GM18520 (cell line): ENCODE data around the gene SLC38A2.

ENCODE experiments used
- ATAC-seq: cut with Tn5 transposase; IDR thresholded peaks from one replicate; pipeline ENCODE4 v1.9.1; 2021; ENCODE audit not compliant: unreplicated experiment

The SLC38A2 gene

DNA sequence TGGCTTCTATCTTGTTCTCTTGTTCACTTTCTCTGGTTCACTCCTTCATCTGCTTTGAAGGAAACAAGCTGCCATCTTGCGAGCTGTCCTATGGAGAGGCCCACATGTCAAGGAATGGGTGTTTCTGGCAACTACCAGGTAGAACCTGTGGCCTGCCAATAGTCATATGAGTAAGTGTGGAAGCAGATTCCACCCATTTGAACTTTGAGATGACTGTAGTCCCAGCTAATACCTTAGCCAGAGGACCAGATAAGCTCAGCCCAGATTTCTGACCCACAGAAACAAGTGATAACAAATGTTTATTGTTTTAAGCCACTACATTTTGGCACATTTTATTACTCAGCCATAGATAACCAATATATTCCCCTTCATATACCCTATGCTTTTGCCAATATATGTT is 4.0 kb upstream of the SLC38A2 start:
- no peak for ATAC-seq

- ATAC-seq, result no peak
Observed at GRCh38 chr12:46374711-46375110, 2.1 kb upstream of the SLC38A2 start.

DNA sequence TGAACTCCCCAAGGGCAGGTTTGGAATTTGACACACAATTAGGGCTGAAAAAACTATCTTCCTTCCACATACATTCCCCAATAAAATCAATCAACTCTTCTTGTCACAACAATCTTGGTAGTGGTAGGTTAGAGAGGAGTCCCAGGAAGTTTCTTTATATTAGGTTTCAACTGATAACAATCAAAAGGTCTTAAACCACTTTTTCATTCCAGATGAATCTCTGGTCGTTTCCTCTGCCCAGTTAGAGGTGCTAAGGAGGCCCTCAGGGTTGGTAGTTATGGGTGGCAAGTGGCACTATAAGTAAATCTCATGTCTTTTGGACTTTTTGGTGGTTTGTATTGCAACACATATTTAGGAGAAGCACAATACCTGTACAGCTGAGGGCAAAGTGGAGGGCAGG is 1.7 kb upstream of the SLC38A2 start:
- ATAC-seq, result no peak

DNA sequence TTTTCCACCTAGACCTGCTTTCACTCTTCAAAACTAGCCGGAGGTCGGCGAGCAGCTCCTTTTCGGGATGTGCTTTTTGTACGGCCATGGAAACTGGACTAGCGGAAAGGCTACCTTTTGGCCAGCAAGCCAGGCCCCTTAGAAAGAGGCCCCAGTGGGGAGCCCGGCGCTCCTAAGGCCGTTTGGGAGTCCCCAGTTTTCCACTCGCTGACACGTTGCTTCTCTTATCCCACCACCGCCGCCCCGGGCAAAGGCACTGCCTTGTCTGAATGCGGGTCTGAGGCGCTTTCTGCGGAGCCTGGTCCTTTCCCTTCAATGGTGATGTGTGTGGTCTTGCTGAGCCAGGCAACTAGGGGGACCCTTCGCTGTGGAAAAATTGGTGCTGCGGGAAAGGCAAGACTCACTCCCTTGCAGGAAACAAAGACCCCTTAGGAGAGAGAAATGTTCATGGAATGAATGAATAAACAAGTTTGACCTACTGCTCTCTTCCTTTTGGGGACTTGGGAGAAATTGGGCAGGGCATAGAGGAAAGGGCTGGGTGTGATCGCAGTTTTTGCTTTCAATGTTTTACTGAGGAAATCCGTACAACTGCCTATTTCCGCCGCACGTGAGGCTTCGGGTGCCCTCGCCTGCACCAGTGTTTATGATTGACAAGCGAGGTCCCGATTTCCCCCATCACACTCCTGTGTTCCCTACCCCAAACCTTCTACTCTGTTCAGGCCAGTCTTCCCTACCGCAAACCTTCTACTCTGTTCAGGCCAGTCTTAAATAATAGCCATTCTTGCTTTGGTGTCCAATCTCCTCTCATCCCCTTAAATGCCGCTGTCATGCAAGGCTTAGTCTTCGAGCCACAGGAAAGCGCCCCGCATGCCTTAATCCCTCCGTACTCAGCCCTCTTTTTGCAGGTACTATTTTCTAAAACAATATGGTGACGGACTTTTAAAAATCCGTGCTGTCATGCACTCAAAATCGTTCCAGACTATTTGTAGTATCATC is 1.0 kb upstream of the SLC38A2 start:
- no peak for ATAC-seq

DNA sequence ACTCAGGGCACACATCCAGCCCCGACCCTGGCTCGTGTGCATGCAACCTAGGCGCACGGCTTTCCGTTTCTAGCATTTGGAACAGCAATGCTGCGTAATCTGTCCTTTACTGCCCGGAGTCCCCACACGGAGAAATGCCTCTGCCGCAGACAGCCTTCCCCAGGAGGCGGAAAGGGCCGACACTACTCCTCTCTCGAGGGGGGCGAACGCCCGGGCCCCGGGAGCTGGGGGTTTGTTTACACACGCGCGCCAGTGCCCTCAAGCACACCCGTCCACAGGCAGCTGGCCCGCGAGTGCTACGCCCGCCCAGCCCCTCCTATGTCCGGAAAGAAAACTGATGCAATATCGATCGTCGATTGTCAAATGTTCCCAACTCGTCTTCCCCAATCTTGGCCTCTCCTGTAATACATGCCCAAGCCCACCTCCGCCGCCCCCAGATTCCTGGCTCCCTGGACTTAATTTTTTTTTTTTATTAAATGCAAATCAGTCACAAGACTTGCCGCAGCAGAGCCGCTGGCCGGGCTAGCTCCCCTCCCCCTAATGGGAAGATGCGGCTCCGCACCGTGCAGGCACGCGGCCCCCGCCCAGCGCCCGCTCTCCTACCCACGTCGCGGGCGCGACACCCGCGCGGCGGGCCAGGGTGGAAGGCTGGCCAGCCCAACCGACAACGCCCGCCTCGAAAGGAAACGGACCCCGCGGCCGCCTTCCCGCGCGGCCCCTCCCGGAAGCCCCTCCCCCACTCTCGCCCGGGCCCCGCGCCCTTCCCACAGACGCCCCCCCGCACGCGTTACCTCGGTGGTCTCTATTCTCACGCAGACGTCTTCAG is 642 bp downstream of the SLC38A2 start:
- ATAC-seq, result no peak

DNA sequence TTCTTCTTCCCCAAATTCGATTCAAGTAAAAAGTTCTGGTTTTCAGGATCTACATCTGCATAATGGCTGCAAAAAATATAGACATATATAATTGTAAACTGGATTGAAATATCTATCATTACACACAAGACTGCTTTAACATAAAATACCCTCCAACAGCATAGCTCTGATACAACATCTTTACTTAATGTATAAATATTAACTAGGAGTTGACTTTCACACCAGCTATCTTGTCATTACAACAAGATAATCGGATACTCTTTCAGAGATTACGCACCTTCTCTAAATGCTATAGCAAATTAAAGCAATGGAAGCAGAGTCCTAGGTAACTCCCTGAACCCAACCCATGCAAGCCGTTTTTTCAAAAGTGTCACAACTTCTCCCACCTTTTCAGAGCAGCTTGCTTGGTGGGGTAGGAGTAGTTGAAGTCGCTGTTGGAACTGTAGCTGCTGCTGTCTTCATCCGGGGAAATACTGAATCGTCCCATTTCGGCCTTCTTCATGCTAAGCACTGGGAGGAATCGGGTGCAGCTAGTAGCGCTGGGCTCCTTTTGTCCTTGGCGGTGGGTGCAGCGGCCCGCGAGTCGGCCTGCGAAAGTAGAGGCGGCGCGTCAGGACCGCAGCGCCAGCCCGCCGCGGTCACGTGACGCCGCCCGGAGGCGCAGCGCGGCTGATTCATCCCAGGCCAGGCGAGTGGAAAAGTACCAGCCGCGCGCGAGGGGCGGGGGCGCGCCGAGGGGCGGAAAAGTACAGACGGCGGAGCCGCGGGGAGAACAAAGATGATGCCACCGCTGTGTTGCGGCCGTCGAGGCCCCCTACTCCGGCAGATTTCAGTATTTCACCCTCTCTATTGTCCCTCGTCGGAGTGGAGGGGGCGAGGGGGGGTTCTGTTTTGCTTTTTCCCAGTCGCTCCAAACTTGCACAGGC is 1.5 kb downstream of the SLC38A2 start:
- ATAC-seq, result peak; percentile 39

GRCh38 chr12:46370380-46370734 is 2.2 kb downstream of the SLC38A2 start:
- no peak for ATAC-seq

- ATAC-seq, result no peak
Observed at GRCh38 chr12:46369474-46370379, 2.8 kb downstream of the SLC38A2 start.

DNA sequence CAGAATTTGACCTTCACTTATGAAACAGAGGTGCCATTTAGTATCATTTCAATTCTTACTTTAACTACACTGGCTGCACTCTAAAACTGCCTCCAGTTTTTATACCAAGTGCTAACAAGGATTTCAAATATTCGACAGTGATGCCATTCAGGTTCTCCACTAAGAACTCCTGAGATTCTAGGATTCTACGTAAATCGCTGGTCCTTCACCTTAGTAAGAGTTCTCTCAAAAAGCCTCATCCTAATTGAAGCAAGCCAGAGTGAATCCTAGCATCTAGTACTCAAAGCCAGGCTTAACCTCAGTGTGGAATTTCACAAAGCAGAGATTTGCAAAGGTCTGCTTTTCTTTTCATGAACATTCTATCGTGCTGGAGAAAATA is 3.5 kb downstream of the SLC38A2 start:
- no peak for ATAC-seq

GRCh38 chr12:46368684-46369083 is 3.9 kb downstream of the SLC38A2 start:
- ATAC-seq, result no peak

- ATAC-seq, result no peak
Observed at GRCh38 chr12:46368138-46368537, 4.4 kb downstream of the SLC38A2 start.

GRCh38 chr12:46367351-46368029 is 5.1 kb downstream of the SLC38A2 start:
- no peak for ATAC-seq

- no peak for ATAC-seq
Observed at GRCh38 chr12:46366771-46367170, 5.8 kb downstream of the SLC38A2 start.

DNA sequence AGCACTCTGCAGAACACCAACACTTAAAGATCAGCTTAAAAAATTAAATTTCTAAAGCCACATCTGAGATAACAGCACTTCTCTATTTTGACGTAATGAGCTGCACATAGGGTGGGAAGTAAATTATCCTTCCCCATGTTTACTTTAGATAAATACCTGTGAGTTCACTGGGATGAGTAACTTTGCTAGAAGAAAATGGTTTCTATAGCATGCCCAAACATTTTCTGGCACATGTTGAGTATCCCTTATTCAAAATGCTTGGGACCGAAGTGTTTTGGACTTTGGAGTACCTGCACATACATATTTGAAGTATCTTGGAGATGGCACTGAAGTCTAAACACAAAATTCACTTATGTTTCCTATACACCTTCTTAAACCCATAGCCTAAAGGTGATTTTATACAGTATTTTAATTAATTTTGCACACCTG is 6.6 kb downstream of the SLC38A2 start:
- ATAC-seq, result no peak

DNA sequence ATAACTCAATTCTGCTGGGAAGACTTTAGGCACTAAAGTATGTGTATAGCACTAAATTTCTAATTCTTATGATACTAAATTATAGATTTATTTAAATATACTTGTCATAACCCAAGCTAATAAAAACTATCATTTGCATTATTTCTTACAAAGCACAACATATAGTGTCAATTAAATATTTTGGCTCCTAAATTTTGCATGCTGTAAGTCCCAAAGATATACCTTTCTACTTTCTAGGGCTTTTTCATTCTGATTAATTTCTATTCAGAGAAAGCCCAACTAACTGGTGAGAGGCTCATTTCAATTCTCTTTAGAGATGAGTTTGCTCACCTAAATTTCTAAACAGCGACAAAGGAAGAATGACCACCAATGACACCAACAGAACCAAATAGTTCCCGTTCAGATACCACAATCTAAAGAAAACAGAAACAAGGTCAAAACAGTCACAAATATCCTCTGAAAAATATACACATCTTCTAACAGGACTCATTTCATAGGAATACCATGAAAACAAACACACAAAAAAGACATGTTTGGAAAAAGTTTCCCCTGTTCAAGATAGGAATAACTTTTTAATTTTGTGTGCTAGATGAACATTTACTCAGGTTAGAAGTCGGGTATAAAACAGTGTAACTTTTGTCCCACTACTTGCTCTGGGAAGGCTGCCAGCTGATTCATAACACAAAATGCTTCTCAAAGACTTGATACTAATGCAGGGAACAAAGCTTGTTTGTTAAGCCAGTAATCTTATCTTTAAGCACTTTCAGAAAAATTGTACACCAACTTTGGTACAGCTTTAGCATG is 7.6 kb downstream of the SLC38A2 start:
- ATAC-seq, result no peak

GRCh38 chr12:46364300-46364696 is 8.3 kb downstream of the SLC38A2 start:
- no peak for ATAC-seq

DNA sequence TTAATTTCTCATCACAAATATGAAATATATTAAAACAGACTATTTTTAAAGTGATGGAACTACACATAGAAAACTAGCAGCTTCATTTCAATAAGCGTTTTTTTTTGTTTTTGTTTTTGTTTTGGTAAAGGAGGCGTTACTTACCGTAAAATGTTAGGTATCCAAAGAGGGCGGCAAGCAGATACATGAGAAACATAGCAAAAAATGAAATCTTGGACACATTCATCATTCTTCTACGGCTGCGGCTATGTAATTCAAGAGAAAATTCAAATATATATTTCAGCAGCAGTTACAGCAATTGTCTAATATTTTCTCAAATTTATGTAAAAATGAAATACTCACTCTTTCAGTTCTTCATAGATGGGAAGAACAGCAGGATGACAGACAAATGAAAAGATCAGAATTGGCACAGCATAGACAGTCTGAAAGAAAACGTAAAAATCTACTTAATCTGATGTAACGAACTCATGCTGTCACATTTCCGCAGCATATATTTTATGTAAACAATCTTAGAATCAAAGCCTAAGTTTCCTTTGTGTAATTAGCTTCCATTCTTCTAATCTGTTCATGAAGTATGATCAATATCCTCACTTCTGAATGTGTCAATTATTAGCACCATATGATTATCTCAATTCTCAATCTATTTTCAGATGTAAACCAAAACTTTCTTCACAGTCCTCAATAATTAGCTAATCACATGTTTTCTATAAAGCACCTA is 8.8 kb downstream of the SLC38A2 start:
- no peak for ATAC-seq
